Urothelium cell line (cell line): Measurements from ENCODE around the gene ANKRD7.
"Not testable (repeated sequence)": the region's sequence is repeated elsewhere in the genome, so short reads cannot be mapped to it uniquely, and the experiment has no call there.

Source experiments
- DNase-seq: peaks from one replicate; pipeline ENCODE4 v3.0.0; 2011; ENCODE audit warnings: low spot score, mixed read lengths
- FAIRE-seq: peaks from 2 replicates; lab custom pipeline; 2011; peaks lifted over from hg19 to GRCh38; lab: Jason Lieb, UNC

ANKRD7 gene

GRCh38 chr7:118232837-118233236 is 8.3 kb downstream of the ANKRD7 start:
- DNase-seq (no peak), FAIRE-seq (no peak)

DNA sequence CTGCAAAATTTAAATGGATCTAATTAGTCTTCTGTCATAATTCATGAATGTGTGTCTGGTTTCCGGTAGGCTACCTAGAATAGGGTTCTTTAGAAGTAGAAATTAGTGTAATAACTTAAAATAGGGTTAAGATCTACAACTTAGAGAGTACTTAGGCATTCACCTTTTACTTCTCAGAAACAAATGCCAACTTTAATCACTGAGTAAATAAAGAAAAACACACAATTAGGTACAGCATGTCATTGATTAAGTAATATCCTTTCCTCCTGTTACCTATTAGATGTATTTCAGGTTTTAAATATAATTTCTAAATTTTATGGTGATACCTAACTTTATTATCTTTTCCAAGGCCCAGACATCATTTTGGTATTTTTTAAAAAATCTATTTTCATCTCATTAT is 9.3 kb downstream of the ANKRD7 start:
- no peak for FAIRE-seq

GRCh38 chr7:118239014-118239413 is 14.5 kb downstream of the ANKRD7 start:
- FAIRE-seq, result no peak
- DNase-seq, result no peak

More for the DNA sequence above, 9.3 kb downstream of the ANKRD7 start:
- DNase-seq, result no peak

GRCh38 chr7:118240320-118240719 is 15.8 kb downstream of the ANKRD7 start:
- DNase-seq, FAIRE-seq: not testable (repeated sequence)

DNA sequence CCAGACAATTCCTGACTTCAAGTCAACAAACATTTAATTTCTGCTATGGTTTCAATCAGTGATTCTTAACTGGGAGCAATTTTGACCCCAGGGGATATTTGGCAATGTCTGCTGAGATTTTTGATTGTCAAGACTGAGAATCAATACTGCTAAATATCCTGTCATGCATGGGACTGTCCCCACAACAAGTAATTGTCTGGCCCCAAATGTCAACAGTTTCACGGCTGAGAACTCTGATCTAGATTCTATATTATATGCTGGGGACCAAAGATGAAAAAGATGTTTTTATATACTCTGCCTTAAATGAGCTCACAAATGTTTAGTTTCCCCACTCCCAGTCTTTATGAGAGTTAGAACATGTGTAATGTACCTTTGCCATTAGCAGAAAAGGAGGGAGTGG is 19.2 kb downstream of the ANKRD7 start:
- DNase-seq (no peak), FAIRE-seq (no peak)

DNA sequence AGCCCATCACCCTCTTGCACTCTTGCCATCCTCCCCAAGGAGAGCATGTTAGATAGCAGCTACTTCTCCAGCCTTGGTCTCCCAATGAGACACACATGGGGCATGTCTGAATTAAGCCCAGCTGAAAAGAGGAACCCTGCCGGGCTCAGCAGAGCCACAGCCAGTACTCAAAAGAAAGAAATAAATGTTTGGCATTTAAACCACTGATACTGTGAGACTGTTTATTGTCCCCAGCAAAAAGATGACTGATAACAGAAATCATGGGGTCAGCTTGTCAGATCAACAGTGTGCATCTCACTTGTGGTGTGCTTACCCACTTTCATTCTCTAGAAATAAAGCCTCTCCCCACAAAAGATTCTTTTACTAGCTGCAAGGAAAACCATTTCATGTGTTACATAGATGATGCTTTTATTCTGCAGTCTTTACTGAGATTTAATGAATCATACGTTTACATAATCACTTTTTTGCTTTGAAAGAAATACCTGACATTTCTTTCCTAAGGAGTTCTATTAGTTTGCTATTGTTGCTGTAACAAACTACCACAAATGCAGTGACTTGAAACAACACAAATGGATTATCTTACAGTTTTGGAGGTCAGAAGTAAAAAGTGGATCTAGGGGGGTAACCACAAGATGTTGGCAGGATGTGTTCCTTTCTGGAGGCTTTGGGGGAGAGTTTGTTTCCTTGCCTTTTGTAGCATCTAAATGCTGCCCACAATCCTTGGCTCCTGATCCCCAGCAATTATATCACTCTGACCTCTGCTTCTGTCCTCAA is 20.9 kb downstream of the ANKRD7 start:
- no peak for DNase-seq
- FAIRE-seq, result no peak

- FAIRE-seq, result no peak
- no peak for DNase-seq
These were observed 26.5 kb downstream of the ANKRD7 start for GRCh38 chr7:118250860-118251494.

- FAIRE-seq, result no peak
- no peak for DNase-seq
These were observed 27.6 kb downstream of the ANKRD7 start for GRCh38 chr7:118252087-118252486.

- DNase-seq, result no peak
- no peak for FAIRE-seq
These were observed 34.6 kb downstream of the ANKRD7 start for GRCh38 chr7:118259115-118259514.

GRCh38 chr7:118264836-118265235 is 40.3 kb downstream of the ANKRD7 start:
- DNase-seq (no peak), FAIRE-seq (no peak)

- FAIRE-seq (no peak), DNase-seq (no peak)
These were observed 56.0 kb downstream of the ANKRD7 start for GRCh38 chr7:118280319-118281012.

DNA sequence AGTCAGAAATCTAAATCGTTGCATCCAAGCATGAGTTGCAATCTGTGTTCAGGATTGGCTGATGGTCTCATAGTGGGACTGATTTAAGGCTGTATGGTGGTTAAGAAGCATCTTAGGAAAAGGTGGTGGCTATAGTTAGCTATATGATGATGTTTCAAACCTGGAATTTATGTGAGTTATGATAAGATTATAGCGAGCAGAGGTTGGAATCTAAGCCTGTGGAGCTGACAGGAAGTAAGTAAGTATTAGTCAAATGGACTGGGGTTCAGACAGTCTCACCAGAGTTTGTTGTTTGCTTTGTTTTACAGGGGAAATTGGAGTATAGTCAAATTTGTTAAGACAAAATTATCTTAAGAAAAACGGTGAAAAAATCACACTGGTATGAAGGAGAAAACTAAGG is 56.7 kb downstream of the ANKRD7 start:
- FAIRE-seq (no peak), DNase-seq (no peak)

- FAIRE-seq, result no peak
- DNase-seq, result no peak
These were observed 60.9 kb downstream of the ANKRD7 start for GRCh38 chr7:118285358-118285757.

DNA sequence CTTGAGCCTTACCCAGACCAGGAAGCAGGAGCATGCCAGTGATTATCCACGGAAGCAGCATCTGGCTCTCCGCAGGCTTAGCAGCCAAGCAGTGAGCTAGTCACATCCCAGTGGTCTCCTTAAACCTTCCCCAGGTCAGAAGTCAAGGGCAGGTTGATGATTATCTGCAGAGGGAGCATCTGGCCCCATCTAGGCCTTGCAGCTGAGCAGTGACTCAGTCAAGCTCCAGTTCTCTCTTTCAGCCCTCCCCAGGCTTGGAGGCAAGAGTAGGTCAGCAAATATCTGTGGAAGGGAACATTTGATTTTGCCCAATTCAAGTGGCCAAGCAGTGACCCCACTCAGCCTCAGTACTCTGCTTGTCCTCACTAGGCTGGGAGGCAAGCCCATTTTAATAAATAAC is 61.6 kb downstream of the ANKRD7 start:
- no peak for FAIRE-seq
- DNase-seq, result no peak

GRCh38 chr7:118288098-118288497 is 63.6 kb downstream of the ANKRD7 start:
- DNase-seq, result no peak
- no peak for FAIRE-seq

- FAIRE-seq, result no peak
- DNase-seq, result no peak
These were observed 65.0 kb downstream of the ANKRD7 start for GRCh38 chr7:118289476-118289875.
